ENCODE data around the gene PANK1. TPM values are rescaled to one million over a fixed set of nuclear protein-coding genes. Genes with fewer than 3 reads are reported as not detected.

The PANK1 gene
- total and polyA plus RNA-seq, 2 of the 4 experiments (the other 2 are of a cell fraction), result 3.0 to 8.8 TPM

GRCh38 chr10:89553064-89553734 lies 91.8 kb downstream of the PANK1 start:
- no peak overlapping the region for H3K4me2 ChIP-seq (ENCODE audit: low read depth, low read length)
- no TSS peak for BruUV-seq (replicated peaks)

More at GRCh38 chr10:89553064-89553734, 91.8 kb downstream of the PANK1 start:
- Histone ChIP-seq H2BK5ac (ENCODE audit: low read depth, low read length, poor library complexity, severe bottlenecking) (peak overlapping the region; percentile 73), H2AK5ac (ENCODE audit: low read depth, low read length) (no peak overlapping the region), H3K4me3 (ENCODE audit: insufficient read depth, low read depth, low read length) (no peak overlapping the region), H3K18ac (ENCODE audit: low read depth, low read length) (no peak overlapping the region), H3K23ac (ENCODE audit: low read depth, low read length) (no peak overlapping the region), H2AFZ (replicated peaks; ENCODE audit: low read length, poor library complexity) (no peak overlapping the region), H3K4ac (ENCODE audit: low read depth, low read length) (no peak overlapping the region; the same call in 1 of the 2 replicates), H3K4me1 (ENCODE audit: control insufficient read depth, insufficient read depth, low read length) (peaks cover 4% of the 10 kb centered on the region; the same call in 1 of the 2 replicates), H3K14ac (replicated peaks; ENCODE audit: low read depth, low read length) (no peak overlapping the region), H3K36me3 (ENCODE audit: control insufficient read depth, insufficient read depth, low read length) (no peaks in the 10 kb centered on the region), H3K9me3 (ENCODE audit: control insufficient read depth, insufficient read depth, low read length) (no peaks in the 10 kb centered on the region), H3K9me1 (ENCODE audit: insufficient read depth, low read length) (peaks cover 5% of the 10 kb centered on the region), H3K79me1 (ENCODE audit: low read depth in 1 of 2, low read length in 2 of 2) (no peaks in the 10 kb centered on the region), H4K8ac (ENCODE audit: low read depth in 2 of 2, low read length in 2 of 2) (no peak overlapping the region), H3K9ac (ENCODE audit: low read depth, low read length) (no peak overlapping the region), H2AK9ac (replicated peaks; ENCODE audit: low read depth, low read length, poor library complexity) (no peak overlapping the region), H3K56ac (ENCODE audit: extremely low read depth, insufficient read depth, low read length) (no peak overlapping the region), H3K27me3 (ENCODE audit: control insufficient read depth, insufficient read depth, low read length) (no peaks in the 10 kb centered on the region), H4K20me1 (ENCODE audit: insufficient read depth, low read length) (no peaks in the 10 kb centered on the region), H2BK20ac (ENCODE audit: low read depth, low read length) (peak overlapping the region; percentile 56), H4K5ac (ENCODE audit: low read depth, low read length) (no peak overlapping the region), H2BK120ac (ENCODE audit: low read depth, low read length) (peak overlapping the region; percentile 67; the same call in 1 of the 2 replicates), H2BK15ac (ENCODE audit: low read depth, low read length) (no peak overlapping the region), H3K27ac (ENCODE audit: insufficient read depth, low read length) (no peak overlapping the region), H4K91ac (ENCODE audit: insufficient read depth, low read depth, low read length) (no peak overlapping the region)
- POLR2A ChIA-PET (ENCODE audit: unreplicated experiment), result no interaction called here
- dilution Hi-C loops (cut with HindIII; ENCODE audit: low sequenced_read_pairs, unreplicated experiment) (no loop called here), intact Hi-C loops (cut with micrococcal nuclease) (loop anchor here (5.0 kb wide), 1 partner anchor 36 kb away; no protein-coding TSS in a partner anchor), in situ Hi-C loops (cut with MboI; ENCODE audit: low sequenced_read_pairs) (no loop called here)
- ATAC-seq (ENCODE audit: low read depth), result peak; percentile 88
- DNase-seq, result peak; percentile 97
- WGBS, 2 experiments (ENCODE audit: extremely low coverage in 2 of 2, insufficient read length in 1 of 2), result no CpG with 5 or more reads among the region's 5 CpGs
- CTCF ChIA-PET, result no interaction called here
- TF ChIP-seq MAFK (IDR thresholded peaks at IDR 0.05; ENCODE audit: low read depth, low read length) (peak; percentile 57), RCOR1 (IDR thresholded peaks at IDR 0.05; ENCODE audit: insufficient replicate concordance, low read length) (no peak), FOS (IDR thresholded peaks at IDR 0.05; ENCODE audit: low read depth, low read length) (peak; percentile 86), BHLHE40 (IDR thresholded peaks at IDR 0.05; ENCODE audit: low read depth, low read length) (peak; percentile 47; the same call in 1 of the 2 replicates), SMC3 (IDR thresholded peaks at IDR 0.05; ENCODE audit: low read depth, low read length) (no peak), CTCF (conservative IDR thresholded peaks at IDR 0.05; ENCODE audit: low read depth, low read length) (no peak), MXI1 (IDR thresholded peaks at IDR 0.05; ENCODE audit: borderline replicate concordance, low read depth, low read length) (no peak), RAD21 (IDR thresholded peaks at IDR 0.05; ENCODE audit: low read length) (no peak), ELK1 (IDR thresholded peaks at IDR 0.05; ENCODE audit: borderline replicate concordance, low read depth, low read length) (no peak), POLR2A (IDR thresholded peaks at IDR 0.05; ENCODE audit: low read depth, low read length) (no peak), CHD1 (IDR thresholded peaks at IDR 0.05; ENCODE audit: low read depth, low read length) (no peak), CEBPB (IDR thresholded peaks at IDR 0.05; ENCODE audit: low read depth, low read length) (peak; percentile 87)

Measured in IMR-90 (cell line).